LNCaP clone FGC (cell line): ENCODE measurements around the gene PEPD.

ENCODE experiments used
- DNase-seq: peaks from one replicate; pipeline ENCODE4 v3.0.0-alpha.2; 2011; ENCODE audit warnings: low read depth
- H3K4me3 ChIP-seq: 2 replicates; pipeline ENCODE4 v1.5.1; 2011; ENCODE audit warnings: mild to moderate bottlenecking, low read depth, low read length, control low read depth
- TF ChIP-seq, protein P1 (sequence below): IDR thresholded peaks from 2 replicates; pipeline ENCODE4 v1.5.1; 2012; ENCODE audit warnings: mild to moderate bottlenecking; ENCODE audit not compliant: control insufficient read depth, insufficient read depth; ENCODE audit errors: extremely low read depth

The PEPD gene

DNA sequence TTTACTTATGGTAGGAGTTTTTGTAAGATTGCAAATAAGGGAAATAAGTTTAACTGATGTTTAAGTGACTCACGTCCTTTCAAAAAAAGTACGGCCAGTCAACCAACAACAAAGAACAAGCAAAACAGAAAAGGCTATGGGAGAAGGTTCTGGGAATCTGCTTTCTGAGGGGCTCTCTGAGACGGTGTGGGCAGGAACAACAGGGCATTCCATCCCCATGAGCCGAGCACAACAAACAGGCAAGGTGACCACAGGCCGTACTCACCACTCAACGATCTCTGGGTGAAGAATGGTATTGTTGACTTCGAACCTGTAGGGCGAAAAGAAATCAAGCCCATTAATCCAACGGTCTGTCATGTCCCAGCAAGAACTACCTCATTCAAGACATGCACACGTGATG lies 43.8 kb downstream of the PEPD start:
- no peak overlapping the region for H3K4me3 ChIP-seq
- TF ChIP-seq, protein P1, sequence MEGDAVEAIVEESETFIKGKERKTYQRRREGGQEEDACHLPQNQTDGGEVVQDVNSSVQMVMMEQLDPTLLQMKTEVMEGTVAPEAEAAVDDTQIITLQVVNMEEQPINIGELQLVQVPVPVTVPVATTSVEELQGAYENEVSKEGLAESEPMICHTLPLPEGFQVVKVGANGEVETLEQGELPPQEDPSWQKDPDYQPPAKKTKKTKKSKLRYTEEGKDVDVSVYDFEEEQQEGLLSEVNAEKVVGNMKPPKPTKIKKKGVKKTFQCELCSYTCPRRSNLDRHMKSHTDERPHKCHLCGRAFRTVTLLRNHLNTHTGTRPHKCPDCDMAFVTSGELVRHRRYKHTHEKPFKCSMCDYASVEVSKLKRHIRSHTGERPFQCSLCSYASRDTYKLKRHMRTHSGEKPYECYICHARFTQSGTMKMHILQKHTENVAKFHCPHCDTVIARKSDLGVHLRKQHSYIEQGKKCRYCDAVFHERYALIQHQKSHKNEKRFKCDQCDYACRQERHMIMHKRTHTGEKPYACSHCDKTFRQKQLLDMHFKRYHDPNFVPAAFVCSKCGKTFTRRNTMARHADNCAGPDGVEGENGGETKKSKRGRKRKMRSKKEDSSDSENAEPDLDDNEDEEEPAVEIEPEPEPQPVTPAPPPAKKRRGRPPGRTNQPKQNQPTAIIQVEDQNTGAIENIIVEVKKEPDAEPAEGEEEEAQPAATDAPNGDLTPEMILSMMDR: no peak
- DNase-seq: no peak

DNA sequence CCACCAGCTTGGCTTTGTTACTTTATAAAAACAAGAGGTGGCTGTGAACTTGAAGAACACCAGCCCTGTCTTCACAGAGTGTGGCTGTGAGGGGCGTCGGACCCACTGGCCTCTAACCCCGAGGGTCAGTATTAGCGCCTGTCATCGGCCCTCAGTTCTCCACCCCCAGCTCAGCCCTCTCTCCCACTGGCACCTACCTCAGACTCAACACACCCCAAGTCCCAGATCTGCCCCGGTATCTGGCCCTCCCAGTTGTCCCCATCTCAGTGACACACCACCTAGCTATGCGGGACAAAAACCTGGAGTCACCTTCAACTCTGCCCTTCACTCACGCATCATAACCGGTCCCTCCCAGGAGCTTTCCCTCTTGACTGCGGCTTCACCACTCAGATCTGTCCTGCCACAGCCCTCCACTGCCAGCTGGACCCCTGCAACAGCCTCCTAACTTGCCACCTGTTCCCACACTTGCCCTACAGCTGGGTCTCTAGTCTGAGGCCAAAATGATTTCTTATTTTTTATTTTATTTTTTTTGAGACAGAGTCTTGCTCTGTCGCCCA lies 45.4 kb downstream of the PEPD start:
- H3K4me3 ChIP-seq: no peak overlapping the region
- TF ChIP-seq, protein P1: no peak
- no peak for DNase-seq

DNA sequence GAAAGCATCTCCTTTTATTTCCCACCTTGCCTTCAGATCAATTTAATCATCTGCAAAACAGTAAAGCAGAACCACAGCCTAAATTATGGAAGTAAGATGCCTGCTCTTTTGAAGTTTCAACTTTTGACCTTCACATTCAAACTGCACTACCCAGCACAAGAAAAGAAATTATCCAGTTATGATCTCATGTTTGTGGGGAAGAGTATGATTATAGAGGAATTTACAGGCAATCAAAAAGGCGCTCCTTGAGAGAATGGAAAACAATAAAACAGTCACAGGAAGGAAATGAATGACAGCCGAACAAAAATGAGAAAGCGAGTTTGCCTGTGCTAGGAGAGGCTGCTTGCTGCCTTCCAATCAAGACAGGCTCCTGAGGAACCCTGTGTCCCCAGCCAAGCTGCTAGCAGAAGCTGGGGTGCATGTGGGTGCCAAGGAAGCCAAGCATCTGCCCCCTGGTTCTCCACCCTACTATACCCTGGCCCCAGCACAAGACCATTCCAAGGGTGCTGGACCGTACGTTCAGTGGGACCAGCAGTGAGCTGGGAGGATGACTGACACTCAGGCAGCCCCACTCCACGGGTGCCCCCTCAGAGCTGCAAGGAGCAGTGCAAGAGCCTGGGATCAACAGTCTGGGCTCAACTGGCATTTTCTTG lies 47.8 kb downstream of the PEPD start:
- TF ChIP-seq, protein P1: no peak
- no peak for DNase-seq
- no peak overlapping the region for H3K4me3 ChIP-seq

DNA sequence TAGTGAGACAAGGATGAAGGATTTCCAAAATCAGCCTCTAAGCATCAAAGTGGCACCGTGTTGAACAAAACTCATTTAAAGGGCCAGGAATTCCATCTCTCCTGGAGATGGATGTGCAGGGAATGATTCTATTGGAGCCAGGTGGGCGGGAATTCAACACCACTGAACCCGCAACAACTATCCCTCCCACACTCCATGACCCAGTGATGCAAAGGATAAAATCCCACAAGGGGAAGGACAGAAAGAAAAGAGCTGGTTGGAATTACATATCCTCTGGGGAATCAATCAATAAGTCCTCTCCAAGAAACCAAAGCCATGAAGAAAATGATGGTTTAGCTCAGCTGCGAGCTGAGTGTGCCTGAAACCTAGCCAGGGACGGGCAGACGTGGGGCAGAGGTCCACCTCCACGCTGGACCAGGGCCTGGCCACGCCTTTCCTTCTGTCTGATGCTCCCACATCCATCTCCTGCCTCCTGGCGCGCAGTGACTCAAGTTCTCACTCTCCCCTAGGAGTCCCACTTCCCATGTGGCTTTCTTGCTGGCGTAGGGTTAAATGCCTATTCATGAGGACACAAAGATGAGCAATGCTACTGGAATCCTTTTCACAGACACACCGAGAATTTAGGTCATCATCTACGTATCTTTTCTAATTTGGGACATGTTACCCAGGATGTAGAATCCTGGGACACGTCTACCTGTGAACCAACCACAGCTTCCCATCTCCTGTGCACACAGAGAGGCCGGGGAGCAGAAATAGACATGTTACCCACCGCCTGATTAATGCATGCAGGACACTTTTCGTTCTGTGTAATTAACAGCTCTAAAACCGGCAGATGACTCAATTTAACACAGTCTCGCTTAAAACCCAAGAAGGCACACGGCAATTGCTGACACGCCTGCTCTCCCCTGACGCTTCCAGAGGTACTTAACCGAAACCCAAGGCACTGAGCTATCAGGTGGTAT lies 48.6 kb downstream of the PEPD start:
- H3K4me3 ChIP-seq: no peak overlapping the region
- no peak for DNase-seq
- TF ChIP-seq, protein P1: no peak

DNA sequence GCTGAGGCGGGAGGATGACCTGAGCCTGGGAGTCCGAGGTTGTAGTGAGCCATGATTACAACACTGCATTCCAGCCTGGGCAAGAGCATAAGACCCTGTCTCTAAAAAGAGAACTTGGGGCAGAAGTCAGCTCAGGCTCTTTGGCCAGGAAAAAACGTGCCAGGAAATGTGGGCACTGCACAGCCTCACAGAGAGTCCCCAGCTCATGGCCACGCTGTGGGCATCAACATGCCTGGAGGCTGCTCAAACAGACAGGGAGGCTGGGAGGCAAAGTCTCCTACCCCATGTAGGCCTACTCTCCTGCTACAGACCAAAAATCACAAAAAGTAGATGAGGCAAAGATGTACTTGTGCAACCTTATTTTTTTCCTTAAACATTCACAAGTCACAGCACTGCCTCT lies 49.4 kb downstream of the PEPD start:
- no peak for DNase-seq
- no peak overlapping the region for H3K4me3 ChIP-seq
- TF ChIP-seq, protein P1: no peak

DNA sequence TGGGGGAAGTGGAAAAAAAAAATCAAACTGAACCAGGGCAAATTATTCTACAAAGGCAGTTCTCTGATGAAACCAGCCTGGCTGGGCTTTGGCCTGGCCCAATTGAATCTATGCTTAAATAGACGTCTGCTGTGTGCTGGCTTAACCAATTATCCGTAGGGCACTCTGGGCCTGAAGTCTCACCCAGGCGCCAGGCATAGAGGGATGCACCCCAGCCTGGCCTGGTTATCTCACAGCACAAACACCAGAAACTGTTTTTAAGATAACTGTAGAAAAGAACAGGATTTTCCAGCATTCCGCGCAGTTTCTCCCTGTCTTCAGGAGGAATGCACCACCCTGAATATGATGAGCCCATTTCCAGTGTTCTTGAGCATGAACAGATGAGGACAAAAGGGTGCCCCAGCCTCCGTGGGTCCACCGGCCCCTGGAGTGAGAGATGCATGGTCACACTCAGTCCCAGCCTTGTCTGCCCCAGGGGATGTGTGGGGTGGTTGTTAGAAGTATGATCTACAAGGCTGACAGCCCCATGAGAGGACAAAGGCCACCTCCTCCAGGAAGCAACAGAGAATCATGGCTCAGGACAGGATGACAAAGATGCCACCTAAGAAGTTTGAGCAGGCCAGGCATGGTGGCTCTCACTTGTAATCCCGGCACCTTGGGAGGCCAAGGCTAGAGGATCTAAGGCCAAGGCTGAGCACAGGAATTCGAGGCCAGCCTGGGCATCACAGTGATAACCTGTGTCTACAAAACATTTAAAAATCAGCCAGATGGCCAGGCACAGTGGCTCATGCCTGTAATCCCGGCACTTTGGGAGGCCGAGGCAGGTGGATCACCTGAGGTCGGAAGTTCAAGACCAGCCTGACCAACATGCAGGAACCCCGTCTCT lies 50.2 kb downstream of the PEPD start:
- TF ChIP-seq, protein P1: no peak
- DNase-seq: no peak

More for the DNA sequence above, 50.2 kb downstream of the PEPD start:
- H3K4me3 ChIP-seq: no peak overlapping the region
